GM19240 (cell line): ENCODE results near the gene PES1.
A peak's percentile ranks its signal among the peaks of the same experiment; 100 is the strongest.
"Not testable (repeated sequence)": the region's sequence is repeated elsewhere in the genome, so short reads cannot be mapped to it uniquely, and the experiment has no call there.

ENCODE experiments used
- DNase-seq: peaks from one replicate; pipeline ENCODE4 v3.0.0; 2011; ENCODE audit warnings: low spot score; ENCODE audit not compliant: insufficient read length

PES1 gene

DNA sequence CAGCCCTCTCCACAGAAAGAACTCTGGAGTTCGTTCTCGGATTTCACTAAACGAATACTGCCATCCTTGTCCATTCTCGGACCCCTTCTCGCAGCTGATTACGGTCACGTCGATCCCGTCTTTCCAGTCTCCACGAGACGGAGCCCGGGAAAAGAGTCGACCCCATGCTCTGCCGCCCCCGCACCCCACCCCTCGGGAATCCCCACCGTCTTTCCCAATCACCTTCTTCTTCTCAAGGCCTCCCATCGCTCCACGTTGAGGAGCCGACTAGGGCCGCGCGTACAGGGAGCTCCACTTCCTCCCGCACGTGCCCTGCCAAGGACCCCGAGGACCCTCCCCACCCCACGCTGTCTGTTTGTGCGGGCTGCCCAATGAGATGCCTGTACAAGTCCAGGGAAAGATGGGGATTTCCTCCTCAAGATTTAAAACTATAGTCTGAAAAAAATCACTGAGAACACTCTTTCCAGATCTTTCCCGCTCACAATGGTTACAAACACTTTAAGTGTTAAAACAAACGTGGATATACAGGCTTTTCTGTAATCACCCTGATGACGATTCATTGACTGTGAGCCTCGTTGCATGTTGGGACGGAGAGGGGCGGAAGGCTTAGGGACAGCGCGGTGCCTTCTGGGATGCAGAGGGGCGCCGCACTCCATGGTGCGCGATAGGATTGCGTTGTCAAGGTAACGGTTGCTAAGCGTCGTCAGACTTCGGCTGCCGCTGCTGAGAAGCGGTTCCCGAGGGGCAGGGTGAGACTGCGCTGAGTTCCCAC lies at the start of gene PES1:
TSS of gene PES1 (minus strand) at position 323 of the 772 bp plus-strand sequence. CDS start at position 246, 77 bp downstream.
- DNase-seq: peak; percentile 98

DNA sequence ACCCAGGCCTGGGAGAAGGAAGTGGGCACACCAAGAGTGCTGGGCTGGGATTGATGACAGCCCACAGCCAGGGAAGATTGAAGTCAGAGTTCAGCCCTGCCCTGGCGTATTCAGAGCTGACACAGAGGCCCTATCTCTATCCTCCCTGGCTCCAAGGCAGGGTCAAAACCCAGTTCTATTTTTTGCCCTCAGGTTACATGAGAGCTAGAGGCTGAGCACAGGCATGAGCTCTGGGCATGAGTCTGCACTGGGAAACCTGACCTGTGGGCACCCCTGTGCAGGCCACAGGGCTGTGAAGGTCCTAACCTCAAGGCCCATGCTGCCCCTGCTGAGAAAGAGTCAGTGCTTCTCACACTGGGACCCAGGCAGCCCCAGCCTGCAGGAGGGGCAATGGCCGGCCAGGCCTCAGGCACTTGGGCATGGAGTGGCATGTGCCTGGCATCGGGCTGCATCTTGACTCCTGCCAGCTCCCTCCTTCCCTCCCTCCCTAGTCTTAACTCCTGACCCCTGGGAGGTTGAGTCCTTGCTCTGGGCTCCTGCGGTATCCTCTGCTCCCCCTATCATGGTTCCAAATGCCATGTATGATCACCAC lies 49.2 kb upstream of the PES1 start:
- no peak for DNase-seq

DNA sequence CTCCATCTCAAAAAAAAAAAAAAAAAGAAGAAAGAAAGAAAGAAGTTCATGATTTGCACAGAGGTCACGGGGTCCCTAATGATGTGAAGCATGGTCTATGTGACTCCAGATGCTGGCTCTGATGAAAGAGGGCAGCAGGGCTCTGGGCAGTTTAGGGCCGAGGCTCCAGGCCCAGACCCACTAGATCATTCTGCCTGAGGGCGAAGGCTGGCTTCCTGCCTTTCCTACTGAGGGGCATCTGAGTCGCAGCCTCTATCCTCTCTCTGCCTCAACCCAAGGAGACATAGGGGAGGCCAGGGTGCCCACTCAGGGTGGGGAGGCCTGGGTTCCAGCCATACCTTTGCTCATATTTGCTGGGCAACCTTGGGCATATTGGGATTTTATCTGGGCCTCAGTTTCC lies 48.7 kb upstream of the PES1 start:
- DNase-seq: no peak

DNA sequence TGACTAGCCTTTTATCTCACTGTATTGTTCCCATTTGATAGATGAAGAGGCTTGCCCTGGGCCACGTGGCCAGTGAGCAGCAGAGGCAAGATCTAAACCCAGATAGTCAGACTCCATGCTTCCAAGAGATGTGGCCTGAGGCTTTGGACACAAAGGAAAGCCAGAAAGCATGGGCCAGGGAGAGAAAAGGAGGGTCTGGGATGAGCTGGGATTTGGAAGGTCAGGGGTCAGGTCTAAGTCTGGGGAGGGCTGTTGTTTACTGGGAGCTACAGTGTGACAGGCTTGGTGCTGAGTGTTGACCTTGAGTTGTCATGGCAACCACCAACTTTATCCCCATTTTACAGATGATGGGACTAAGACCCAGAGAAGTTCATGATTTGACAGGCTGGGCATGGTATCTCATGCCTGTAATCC lies 46.0 kb upstream of the PES1 start:
- DNase-seq: no peak

DNA sequence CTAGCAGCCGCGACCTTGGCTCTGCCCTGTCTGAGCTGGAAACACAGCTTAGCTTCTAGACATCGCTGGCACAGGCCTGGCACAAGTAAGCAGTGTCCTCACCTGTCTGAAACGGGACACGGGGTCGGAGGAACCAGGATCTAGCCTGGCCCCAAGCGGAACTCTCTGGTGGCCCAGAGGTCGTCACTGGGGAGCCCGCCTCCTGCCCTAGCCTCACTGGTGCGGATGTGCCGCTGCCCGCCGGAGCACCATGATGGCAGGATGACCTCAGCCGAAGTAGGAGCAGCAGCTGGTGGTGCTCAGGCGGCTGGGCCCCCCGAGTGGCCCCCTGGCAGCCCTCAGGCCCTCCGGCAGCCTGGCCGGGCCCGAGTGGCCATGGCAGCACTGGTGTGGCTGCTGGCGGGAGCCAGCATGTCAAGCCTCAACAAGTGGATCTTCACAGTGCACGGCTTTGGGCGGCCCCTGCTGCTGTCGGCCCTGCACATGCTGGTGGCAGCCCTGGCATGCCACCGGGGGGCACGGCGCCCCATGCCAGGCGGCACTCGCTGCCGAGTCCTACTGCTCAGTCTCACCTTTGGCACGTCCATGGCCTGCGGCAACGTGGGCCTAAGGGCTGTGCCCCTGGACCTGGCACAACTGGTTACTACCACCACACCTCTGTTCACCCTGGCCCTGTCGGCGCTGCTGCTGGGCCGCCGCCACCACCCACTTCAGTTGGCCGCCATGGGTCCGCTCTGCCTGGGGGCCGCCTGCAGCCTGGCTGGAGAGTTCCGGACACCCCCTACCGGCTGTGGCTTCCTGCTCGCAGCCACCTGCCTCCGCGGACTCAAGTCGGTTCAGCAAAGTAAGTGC lies 44.7 kb upstream of the PES1 start:
- no peak for DNase-seq

DNA sequence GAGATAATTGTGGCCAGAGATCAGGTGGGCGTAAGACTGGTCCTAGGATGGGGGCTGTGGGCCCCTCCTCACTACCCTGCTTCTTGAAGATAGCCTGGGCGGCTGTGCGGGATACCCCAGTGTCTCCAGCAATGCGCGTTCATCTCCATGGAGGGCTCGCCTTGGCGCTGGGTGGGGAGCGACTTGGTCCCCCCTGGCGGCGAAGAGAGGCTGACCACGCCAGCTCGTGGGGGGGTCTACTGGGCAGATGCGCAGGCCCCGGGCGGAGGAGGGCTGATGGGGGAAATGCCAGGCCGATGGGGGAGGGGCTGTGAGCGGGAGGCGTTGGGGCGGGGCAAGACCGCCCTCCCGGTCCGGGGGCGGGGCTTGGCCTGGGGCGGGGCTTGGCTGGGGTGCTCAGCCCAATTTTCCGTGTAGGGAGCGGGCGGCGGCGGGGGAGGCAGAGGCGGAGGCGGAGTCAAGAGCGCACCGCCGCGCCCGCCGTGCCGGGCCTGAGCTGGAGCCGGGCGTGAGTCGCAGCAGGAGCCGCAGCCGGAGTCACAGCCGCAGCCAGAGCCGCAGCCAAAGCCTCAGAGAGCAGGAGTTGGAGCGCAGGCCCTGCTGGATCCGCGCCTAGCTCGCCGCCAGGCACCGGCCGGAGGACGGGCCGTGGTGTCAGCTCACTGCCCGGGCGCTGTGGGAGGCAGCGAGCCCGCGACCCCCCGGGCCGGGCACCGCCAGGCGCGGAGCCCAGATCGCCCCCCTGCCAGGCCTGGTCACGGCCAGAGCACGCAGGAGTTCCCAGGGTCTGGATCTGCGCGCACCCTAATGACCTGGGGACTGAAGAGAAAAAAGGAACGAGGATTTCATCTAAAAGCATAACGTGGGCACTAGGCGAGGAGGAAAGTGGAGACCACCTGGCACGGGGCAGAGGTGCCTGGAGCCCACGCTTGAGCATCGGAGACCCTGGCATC lies 43.8 kb upstream of the PES1 start, which contains the start of gene SLC35E4:
TSS of gene SLC35E4 (plus strand) at position 509 of the 953 bp plus-strand sequence. CDS start 670 bp downstream, outside the sequence.
- peak; percentile 86 for DNase-seq

DNA sequence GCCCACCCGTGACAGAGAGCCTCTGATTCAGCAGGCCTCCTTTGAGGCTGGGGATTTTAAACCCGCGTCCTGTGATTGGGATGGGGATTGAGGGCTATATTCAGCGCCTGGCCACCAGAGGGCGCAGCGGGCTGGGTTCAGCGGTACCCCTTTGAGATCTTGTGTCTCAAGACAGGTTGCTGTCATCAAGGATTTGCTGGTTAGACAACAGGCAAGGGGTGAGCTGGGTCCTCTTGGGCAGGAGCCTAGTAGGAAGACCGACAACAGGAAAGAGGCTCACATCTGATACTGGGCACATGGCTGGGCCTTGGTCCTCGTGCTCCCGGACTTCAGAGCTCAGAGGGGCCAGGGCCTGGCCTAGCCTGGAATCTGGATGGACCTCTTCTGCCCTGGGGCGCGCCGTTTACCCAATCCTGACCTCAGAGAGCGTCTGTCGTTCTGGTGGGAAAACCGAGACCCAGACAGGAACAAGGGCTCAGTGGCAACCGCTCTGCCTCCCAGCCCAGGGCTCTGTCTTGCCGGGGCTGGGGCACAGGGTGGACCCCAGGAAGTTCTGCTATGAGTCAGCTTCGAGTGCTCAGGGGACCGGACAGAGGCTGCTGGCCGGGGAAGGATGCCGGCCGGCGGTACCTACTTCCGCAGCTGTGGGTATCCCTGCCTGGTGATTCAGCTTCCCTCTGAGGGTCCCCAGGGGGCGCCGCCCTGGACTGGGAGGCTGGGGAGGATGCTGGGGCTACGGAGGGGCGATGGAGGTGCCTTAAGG lies 42.9 kb upstream of the PES1 start:
- peak; percentile 97 for DNase-seq

DNA sequence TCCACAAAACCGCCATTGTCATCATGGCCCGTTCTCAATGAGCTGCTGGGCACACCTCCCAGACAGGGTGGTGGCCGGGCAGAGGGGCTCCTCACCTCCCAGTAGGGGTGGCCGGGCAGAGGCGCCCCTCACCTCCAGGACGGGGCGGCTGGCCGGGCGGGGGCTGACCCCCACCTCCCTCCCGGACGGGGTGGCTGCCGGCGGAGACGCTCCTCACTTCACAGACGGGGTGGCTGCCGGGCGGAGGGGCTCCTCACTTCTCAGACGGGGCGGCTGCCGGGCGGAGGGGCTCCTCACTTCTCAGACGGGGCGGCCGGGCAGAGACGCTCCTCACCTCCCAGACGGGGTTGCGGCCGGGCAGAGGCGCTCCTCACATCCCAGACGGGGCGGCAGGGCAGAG lies 39.8 kb upstream of the PES1 start:
- DNase-seq: not testable (repeated sequence)

DNA sequence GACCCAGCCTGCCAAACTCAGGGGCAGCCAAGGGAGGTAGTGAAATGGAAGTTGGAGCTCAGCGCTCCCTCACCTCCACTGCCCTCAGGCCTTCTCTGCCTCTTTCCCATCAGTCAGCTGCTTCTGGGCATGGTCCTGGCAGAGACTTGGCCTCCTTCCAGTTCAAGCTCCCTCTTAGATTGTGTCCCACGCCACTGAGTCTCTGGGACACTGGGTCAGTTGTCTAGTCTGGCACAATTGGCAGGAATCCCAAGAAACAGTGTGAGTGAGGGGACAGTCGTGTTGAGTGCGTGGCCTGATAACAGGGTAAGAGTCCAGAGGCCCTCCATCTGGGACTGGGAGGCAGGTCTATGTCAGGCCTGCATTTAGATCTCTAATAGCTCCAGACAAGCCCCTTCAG lies 36.8 kb upstream of the PES1 start:
- DNase-seq: no peak

DNA sequence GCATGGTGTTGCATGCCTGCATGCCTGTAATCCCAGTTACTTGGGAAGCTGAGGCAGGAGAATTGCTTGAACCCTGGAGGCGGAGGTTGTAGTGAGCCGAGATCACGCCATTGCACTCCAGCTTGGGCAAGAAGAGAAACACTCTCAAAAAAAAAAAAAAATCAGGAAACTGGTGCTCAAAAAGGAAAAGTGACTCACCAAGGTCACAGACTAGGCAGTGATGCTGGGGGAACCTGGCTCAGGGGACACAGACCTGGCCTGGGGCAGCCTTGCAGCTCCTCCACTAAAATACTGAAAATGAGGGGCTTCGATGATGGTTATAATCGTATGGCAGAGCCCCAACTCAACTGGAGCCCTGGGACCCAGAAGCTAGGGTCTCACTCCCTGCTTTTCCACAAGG lies 35.8 kb upstream of the PES1 start:
- DNase-seq: no peak

DNA sequence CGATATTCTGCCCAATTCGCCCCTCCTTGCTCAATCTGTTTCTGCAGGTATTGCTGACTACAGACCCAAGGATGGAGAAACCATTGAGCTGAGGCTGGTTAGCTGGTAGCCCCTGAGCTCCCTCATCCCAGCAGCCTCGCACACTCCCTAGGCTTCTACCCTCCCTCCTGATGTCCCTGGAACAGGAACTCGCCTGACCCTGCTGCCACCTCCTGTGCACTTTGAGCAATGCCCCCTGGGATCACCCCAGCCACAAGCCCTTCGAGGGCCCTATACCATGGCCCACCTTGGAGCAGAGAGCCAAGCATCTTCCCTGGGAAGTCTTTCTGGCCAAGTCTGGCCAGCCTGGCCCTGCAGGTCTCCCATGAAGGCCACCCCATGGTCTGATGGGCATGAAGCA lies 34.7 kb upstream of the PES1 start:
- DNase-seq: no peak

DNA sequence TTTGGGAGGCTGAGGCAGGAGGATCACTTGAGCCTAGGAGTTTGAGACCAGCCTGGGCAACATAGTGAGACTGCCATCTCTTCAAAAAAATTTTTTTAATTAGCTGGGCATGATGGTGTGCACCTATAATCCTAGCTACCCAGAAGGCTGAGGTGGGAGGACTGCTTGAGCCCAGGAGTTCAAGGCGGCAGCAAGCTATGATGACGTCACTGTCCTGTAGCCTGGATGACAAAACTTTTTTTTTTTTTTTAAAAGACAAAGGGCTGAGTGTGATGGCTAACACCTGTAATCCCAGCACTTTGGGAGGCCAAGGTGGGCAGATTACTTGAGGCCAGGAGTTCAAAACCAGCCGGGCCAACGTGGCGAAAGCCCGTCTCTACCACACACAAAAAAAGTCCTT lies 28.2 kb upstream of the PES1 start:
- not testable (repeated sequence) for DNase-seq

DNA sequence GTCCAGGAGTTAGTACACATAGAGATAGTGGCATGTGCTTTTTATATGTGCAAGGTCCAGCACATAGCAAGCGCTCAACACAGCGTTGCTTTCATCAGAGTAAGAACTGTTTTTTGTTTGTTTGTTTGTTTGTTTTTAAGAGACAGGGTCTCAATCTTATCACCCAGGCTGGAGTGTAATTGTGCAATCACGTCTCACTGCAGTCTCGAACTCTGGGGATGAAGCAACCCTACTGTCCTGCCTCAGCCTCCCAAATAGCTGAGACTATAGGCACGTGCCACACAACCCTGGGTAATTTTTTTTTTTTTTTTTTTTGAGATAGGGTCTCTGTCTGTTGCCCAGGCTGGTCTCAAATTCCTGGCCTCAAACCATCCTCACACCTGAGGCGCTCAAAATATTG lies 26.1 kb upstream of the PES1 start:
- no peak for DNase-seq

DNA sequence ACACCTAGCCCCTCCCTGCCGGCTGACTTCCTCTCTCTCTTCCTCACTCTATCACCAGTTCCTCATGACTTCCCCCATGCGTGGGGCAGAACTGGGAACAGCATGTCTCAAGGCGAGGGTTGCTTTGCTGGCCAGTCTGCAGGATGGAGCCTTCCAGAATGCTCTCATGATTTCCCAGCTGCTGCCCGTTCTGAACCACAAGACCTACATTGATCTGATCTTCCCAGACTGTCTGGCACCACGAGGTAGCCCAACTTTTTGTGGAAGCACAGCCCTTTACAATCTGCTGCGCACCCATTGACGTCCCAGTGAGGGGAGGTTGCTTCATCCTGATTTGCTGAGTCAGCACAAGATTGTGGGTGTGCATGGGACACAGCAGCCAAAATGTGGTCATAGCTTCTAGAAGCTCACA lies 23.8 kb upstream of the PES1 start:
- DNase-seq: no peak

DNA sequence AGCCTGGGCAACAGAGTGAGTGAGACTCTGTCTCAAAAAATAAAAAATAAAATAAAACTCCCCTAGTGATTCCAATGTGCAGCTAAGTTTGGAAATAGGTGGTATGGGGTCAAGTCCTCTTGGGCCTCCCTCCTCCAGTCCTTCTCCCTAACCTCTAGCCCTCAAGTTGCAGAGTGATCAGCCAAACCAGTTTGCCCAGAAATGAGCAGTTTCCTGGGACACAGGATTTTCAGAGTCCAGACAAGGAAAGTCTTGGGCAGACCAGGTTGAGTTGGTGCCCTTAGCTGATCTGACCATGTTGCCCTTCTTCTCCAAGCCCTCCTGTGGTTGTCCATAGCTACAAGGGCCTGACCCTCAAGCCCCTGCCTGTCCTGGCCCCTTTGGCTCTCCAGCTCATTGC lies 23.2 kb upstream of the PES1 start:
- DNase-seq: no peak

DNA sequence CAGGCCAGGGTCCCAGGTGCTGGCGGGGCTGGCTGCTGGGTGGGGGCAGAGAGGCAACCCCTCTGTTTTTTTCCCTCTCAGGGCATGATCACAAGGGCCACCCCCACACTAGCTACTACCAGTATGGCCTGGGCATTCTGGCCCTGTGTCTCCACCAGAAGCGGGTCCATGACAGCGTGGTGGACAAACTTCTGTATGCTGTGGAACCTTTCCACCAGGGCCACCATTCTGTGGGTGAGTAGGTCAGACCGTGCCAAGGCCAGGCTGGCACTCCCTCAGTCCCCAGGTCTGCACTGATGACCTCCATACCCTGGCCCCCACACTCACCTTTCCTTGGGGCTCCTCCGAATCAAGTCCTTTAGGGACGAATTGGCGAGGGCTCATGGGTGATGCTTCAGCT lies 22.6 kb upstream of the PES1 start:
- no peak for DNase-seq

DNA sequence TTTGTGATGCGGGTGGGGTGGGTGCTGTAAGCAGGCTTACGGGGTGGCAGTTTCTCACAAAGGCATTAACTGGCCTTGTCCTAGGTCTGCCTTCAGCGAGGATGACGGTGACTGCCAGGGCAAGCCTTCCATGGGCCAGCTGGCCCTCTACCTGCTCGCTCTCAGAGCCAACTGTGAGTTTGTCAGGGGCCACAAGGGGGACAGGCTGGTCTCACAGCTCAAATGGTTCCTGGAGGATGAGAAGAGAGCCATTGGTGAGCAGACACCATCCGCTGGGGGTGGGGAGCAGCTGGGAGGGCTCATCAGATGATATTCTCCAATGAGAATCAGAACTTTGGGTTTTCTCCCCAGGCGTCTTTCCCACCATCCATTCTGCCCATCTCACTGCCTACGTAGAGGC lies 21.1 kb upstream of the PES1 start:
- no peak for DNase-seq

DNA sequence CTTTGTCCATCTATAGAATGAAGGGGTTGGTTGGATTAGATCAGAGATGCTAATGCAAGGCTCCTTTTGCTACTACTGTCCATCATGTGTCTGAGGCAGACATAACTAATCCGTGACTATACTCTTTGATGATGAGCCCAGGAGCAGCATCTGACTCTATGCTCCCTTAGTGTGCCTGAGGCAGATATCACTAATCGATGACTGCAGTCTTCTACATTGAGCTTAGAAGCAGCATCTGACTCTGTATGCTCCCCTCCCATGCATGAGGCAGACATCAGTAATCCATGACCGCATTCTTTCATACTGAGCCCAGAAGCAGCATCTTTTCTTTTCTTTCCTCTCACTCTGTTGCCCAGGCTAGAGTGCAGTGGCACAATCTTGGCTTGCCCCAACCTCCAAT lies 19.5 kb upstream of the PES1 start:
- DNase-seq: no peak

DNA sequence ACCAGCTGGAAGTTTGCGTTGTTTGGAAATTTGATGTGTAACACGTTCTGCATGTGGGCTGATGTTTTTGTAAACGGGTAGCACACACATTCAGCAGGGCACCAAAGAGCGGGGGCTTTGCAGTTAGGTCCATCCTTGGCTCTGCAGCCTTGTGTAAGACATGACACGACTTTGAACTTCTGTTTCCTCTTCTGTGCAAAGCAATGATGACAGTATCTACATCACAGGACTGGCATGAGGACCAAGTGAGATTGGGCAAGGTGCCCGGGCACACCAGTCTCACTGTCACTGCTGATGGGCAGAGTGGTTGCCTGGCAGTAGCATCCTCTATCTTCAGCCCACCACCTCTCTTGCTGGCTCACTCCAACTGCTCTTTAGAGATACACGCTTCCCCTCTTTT lies 18.6 kb upstream of the PES1 start:
- no peak for DNase-seq
